GM23338 (cell line): Measurements from ENCODE around the gene SULT1A1.

Source experiments
- CTCF ChIP-seq, 2 experiments: fragments of 200-600 bp in 1 of 2; sonication (generic) in 1 of 2; conservative IDR thresholded peaks; 2 replicates each; pipeline versions ENCODE4 v1.5.1 to v1.6.1; 2016 to 2017; ENCODE audit warnings: antibody characterized with exemption in 2 of 2, low read depth in 2 of 2, mild to moderate bottlenecking in 2 of 2, moderate library complexity in 1 of 2
- ETS1 ChIP-seq: IDR thresholded peaks from 2 replicates; pipeline ENCODE4 v1.6.1; 2016; ENCODE audit warnings: antibody characterized with exemption

- no peak for TF ChIP-seq CTCF (conservative IDR thresholded peaks at IDR 0.05; ENCODE audit: low read depth in 2 of 2)
- no peak for TF ChIP-seq ETS1
Measured at GRCh38 chr16:28569968-28570752, 39.7 kb downstream of the SULT1A1 start.
